K562 (cell line): ENCODE measurements around the gene SECISBP2. TPM values are rescaled to one million over a fixed set of nuclear protein-coding genes. Genes with fewer than 3 reads are reported as not detected.
A peak's percentile ranks its signal among the peaks of the same experiment; 100 is the strongest.

Experiments
- BMI1 ChIP-seq: fragments of 150-350 bp; IDR thresholded peaks from 2 replicates; pipeline ENCODE4 v1.6.1; 2014; ENCODE audit warnings: low read length
- CBX8 ChIP-seq: fragments of 200-600 bp; sonication (generic); IDR thresholded peaks from 2 replicates; pipeline ENCODE4 v1.6.1; 2012; ENCODE audit warnings: borderline replicate concordance, mixed run types, low read depth, mild to moderate bottlenecking, moderate library complexity, mixed read lengths, low read length, control low read depth, inconsistent platforms; ENCODE audit not compliant: poor library complexity, severe bottlenecking; ENCODE audit errors: extremely low read depth
- CREM ChIP-seq: IDR thresholded peaks from 2 replicates; pipeline ENCODE4 v1.6.1; 2014; ENCODE audit warnings: antibody characterized with exemption, low read depth
- FOXJ3 ChIP-seq: sonication (generic); formaldehyde crosslinking; IDR thresholded peaks from 2 replicates; pipeline ENCODE4 v1.4.0; 2020; ENCODE audit warnings: mild to moderate bottlenecking, missing genetic modification reagents
- GABPB1 ChIP-seq: sonication (generic); formaldehyde crosslinking; IDR thresholded peaks from 2 replicates; pipeline ENCODE4 v1.8.0; 2022; ENCODE audit warnings: mild to moderate bottlenecking, missing genetic modification reagents
- GABPB2 ChIP-seq: fragments of 250-450 bp; sonication (Bioruptor Pico); conservative IDR thresholded peaks from 2 replicates; pipeline ENCODE4 v1.5.1; 2021; ENCODE audit warnings: mild to moderate bottlenecking
- HNRNPL ChIP-seq: fragments of 200-400 bp; formaldehyde crosslinking; IDR thresholded peaks from 2 replicates; pipeline ENCODE4 v1.6.1; 2017; ENCODE audit warnings: low read depth, mild to moderate bottlenecking, low read length
- LARP7 ChIP-seq: fragments of 450-650 bp; IDR thresholded peaks from 2 replicates; pipeline ENCODE4 v1.6.1; 2016
- LCOR ChIP-seq: sonication (generic); formaldehyde crosslinking; IDR thresholded peaks from 2 replicates; pipeline ENCODE4 v1.8.0; 2022; ENCODE audit warnings: mild to moderate bottlenecking, missing genetic modification reagents
- MTA1 ChIP-seq: fragments of 450-650 bp; IDR thresholded peaks from 2 replicates; pipeline ENCODE4 v1.6.1; 2017; ENCODE audit warnings: borderline replicate concordance
- MYC ChIP-seq, 2 experiments: fragments of 250-450 bp in 1 of 2; sonication (Bioruptor Pico) in 1 of 2; IDR thresholded peaks; 2 replicates each; pipeline versions ENCODE4 v1.5.1 to v1.6.1; 2012 to 2021; ENCODE audit warnings: low read depth in 2 of 2, borderline replicate concordance in 1 of 2, improper control_type of control experiment in 1 of 2, low read length in 1 of 2, mild to moderate bottlenecking in 1 of 2, moderate library complexity in 1 of 2
- NCOR1 ChIP-seq: fragments of 450-650 bp; IDR thresholded peaks from 2 replicates; pipeline ENCODE4 v1.6.1; 2016; ENCODE audit warnings: mild to moderate bottlenecking, moderate library complexity
- NFRKB ChIP-seq: fragments of 450-650 bp; IDR thresholded peaks from 2 replicates; pipeline ENCODE4 v1.6.1; 2016; ENCODE audit warnings: low read depth
- PTBP1 ChIP-seq: fragments of 200-400 bp; formaldehyde crosslinking; IDR thresholded peaks from 2 replicates; pipeline ENCODE4 v1.6.1; 2017; ENCODE audit warnings: low read depth, low read length
- RUNX1 ChIP-seq: sonication (generic); IDR thresholded peaks from 2 replicates; pipeline ENCODE4 v1.6.1; 2016; ENCODE audit warnings: antibody characterized with exemption, low read depth
- ZFX ChIP-seq: sonication (generic); formaldehyde crosslinking; IDR thresholded peaks from 2 replicates; pipeline ENCODE4 v1.8.0; 2022; ENCODE audit warnings: mild to moderate bottlenecking, missing genetic modification reagents, moderate library complexity
- ZNF165 ChIP-seq: fragments of 250-450 bp; sonication (Bioruptor Pico); IDR thresholded peaks from 2 replicates; pipeline ENCODE4 v1.4.0; 2020; ENCODE audit warnings: borderline replicate concordance
- ZNF174 ChIP-seq: fragments of 250-450 bp; sonication (Bioruptor Pico); IDR thresholded peaks from 2 replicates; pipeline ENCODE4 v1.4.0; 2020; ENCODE audit warnings: mild to moderate bottlenecking
- ZNF354B ChIP-seq: fragments of 250-450 bp; sonication (Bioruptor Pico); IDR thresholded peaks from 2 replicates; pipeline ENCODE4 v1.4.0; 2020
- ZZZ3 ChIP-seq: fragments of 450-650 bp; IDR thresholded peaks from 2 replicates; pipeline ENCODE4 v1.6.1; 2016; ENCODE audit warnings: antibody characterized with exemption, mild to moderate bottlenecking, moderate library complexity
- polyA plus RNA-seq, 8 experiments: library from polyadenylated mRNA; depleted of rRNA in 4 of 8; stranded (reverse) in 5 of 8; unstranded in 3 of 8; fragments of >200 nt; fragmentation: Nextera tagmentation in 2 of 8; fragmentation: Illumina TruSeq in 1 of 8; extraction: Ambion mirVana in 2 of 8; extraction: Trizol in 1 of 8; gene quantifications; 2 replicates each; pipeline versions ENCODE4 v1.2.1 to v1.2.3, GENCODE V29; 2011 to 2014; ENCODE audit warnings: inconsistent platforms in 1 of 8, missing spikeins in 1 of 8
- total RNA-seq, 7 experiments: library from RNA; depleted of rRNA in 6 of 7; stranded (reverse); fragments of >200 nt in 6 of 7; fragmentation: Illumina TruSeq in 2 of 7; extraction: Trizol in 2 of 7; gene quantifications; 2 replicates each; pipeline versions ENCODE4 v1.2.1 to v1.2.3, GENCODE V29; 2011 to 2021; ENCODE audit warnings: low replicate concordance in 1 of 7
- TF ChIP-seq, protein P1 (sequence below), 2 experiments: fragments of 450-650 bp; IDR thresholded peaks; 2 replicates each; pipeline ENCODE4 v1.6.1; 2016
- TF ChIP-seq, protein P2 (sequence below): fragments of 200-800 bp; sonication (Bioruptor generic); IDR thresholded peaks from 2 replicates; pipeline ENCODE4 v1.6.1; 2017; ENCODE audit warnings: missing genetic modification characterization, missing compliant biosample characterization
- TF ChIP-seq, protein P3 (sequence below): fragments of 450-650 bp; IDR thresholded peaks from one replicate; pipeline ENCODE4 v1.6.1; 2018; ENCODE audit warnings: mild to moderate bottlenecking, moderate library complexity; ENCODE audit not compliant: partially characterized antibody

Gene SECISBP2
- total and polyA plus RNA-seq, 9 of the 15 experiments (the other 6 are each of a cell fraction or from before 2014, with no cell fraction given): 3.2 to 41.6 (median 26.1) TPM

- TF ChIP-seq, protein P1, sequence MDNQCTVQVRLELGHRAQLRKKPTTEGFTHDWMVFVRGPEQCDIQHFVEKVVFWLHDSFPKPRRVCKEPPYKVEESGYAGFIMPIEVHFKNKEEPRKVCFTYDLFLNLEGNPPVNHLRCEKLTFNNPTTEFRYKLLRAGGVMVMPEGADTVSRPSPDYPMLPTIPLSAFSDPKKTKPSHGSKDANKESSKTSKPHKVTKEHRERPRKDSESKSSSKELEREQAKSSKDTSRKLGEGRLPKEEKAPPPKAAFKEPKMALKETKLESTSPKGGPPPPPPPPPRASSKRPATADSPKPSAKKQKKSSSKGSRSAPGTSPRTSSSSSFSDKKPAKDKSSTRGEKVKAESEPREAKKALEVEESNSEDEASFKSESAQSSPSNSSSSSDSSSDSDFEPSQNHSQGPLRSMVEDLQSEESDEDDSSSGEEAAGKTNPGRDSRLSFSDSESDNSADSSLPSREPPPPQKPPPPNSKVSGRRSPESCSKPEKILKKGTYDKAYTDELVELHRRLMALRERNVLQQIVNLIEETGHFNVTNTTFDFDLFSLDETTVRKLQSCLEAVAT (IDR thresholded peaks at IDR 0.05): peak in 1 of 2 experiments; percentile 63; a peak in 1 of 4 replicates
- TF ChIP-seq PTBP1: no peak
- TF ChIP-seq ZFX (CRISPR knock-in tag): peak; percentile 79
- TF ChIP-seq ZNF165: no peak
- TF ChIP-seq NFRKB: peak; percentile 56; the same call in 1 of the 2 replicates
- no peak for TF ChIP-seq NCOR1
- no peak for TF ChIP-seq GABPB2 (CRISPR knock-in tag)
- TF ChIP-seq ZZZ3: no peak
- peak; percentile 91 for TF ChIP-seq GABPB1 (CRISPR knock-in tag)
- TF ChIP-seq LARP7: no peak
- TF ChIP-seq CBX8: no peak
- peak; percentile 55; the same call in 1 of the 2 replicates for TF ChIP-seq LCOR (CRISPR knock-in tag)
- TF ChIP-seq CREM: peak; percentile 96
- TF ChIP-seq ZNF174: no peak
- no peak for TF ChIP-seq HNRNPL
- TF ChIP-seq, protein P2, sequence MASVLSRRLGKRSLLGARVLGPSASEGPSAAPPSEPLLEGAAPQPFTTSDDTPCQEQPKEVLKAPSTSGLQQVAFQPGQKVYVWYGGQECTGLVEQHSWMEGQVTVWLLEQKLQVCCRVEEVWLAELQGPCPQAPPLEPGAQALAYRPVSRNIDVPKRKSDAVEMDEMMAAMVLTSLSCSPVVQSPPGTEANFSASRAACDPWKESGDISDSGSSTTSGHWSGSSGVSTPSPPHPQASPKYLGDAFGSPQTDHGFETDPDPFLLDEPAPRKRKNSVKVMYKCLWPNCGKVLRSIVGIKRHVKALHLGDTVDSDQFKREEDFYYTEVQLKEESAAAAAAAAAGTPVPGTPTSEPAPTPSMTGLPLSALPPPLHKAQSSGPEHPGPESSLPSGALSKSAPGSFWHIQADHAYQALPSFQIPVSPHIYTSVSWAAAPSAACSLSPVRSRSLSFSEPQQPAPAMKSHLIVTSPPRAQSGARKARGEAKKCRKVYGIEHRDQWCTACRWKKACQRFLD (CRISPR knock-in tag): no peak
- no peak for TF ChIP-seq BMI1
- no peak for TF ChIP-seq FOXJ3 (CRISPR knock-in tag)
- TF ChIP-seq ZNF354B (CRISPR knock-in tag): no peak
- TF ChIP-seq, protein P3, sequence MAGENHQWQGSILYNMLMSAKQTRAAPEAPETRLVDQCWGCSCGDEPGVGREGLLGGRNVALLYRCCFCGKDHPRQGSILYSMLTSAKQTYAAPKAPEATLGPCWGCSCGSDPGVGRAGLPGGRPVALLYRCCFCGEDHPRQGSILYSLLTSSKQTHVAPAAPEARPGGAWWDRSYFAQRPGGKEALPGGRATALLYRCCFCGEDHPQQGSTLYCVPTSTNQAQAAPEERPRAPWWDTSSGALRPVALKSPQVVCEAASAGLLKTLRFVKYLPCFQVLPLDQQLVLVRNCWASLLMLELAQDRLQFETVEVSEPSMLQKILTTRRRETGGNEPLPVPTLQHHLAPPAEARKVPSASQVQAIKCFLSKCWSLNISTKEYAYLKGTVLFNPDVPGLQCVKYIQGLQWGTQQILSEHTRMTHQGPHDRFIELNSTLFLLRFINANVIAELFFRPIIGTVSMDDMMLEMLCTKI: no peak
- no peak for TF ChIP-seq RUNX1
- TF ChIP-seq MYC (IDR thresholded peaks at IDR 0.05; ENCODE audit: low read depth, low read length): peak; percentile 87
- TF ChIP-seq MYC (CRISPR knock-in tag; IDR thresholded peaks at IDR 0.05; ENCODE audit: borderline replicate concordance, low read depth): no peak
- peak; percentile 84; the same call in 1 of the 2 replicates for TF ChIP-seq MTA1
Measured at GRCh38 chr9:89310475-89311345, 7.6 kb upstream of the SECISBP2 start, which contains the start of gene CKS2 (continued).
